GM12801 (cell line): ENCODE data around the gene DPH2.

Source experiments
- CTCF ChIP-seq: IDR thresholded peaks from one replicate; pipeline ENCODE4 v1.5.1; 2011; ENCODE audit warnings: control low read depth; ENCODE audit not compliant: insufficient read length; ENCODE audit errors: extremely low read depth

DPH2 gene

GRCh38 chr1:43963890-43964289 lies 5.9 kb upstream of the DPH2 start:
- TF ChIP-seq CTCF = no peak

- no peak for TF ChIP-seq CTCF
Observed at GRCh38 chr1:43965316-43965715, 4.5 kb upstream of the DPH2 start.

- no peak for TF ChIP-seq CTCF
Observed at GRCh38 chr1:43968348-43968948, 1.4 kb upstream of the DPH2 start.

- no peak for TF ChIP-seq CTCF
Observed at GRCh38 chr1:43969416-43969745, 429 bp upstream of the DPH2 start.

- no peak for TF ChIP-seq CTCF
Observed at GRCh38 chr1:43970502-43970901, 692 bp downstream of the DPH2 start.

GRCh38 chr1:43970911-43971310 lies 1.1 kb downstream of the DPH2 start:
- TF ChIP-seq CTCF = no peak

GRCh38 chr1:43971336-43971980 lies 1.6 kb downstream of the DPH2 start:
- no peak for TF ChIP-seq CTCF

- TF ChIP-seq CTCF = no peak
Observed at GRCh38 chr1:43973981-43974442, 4.2 kb downstream of the DPH2 start.
